ENCODE results near the gene ATG13.
"Not testable (repeated sequence)": the region's sequence is repeated elsewhere in the genome, so short reads cannot be mapped to it uniquely, and the experiment has no call there.

ATG13 gene

GRCh38 chr11:46711303-46711702 is 94.0 kb downstream of the ATG13 start:
- no peak for TF ChIP-seq CTCF (IDR thresholded peaks at IDR 0.05; ENCODE audit: poor library complexity, severe bottlenecking)
- no peak for ATAC-seq (ENCODE audit: low read depth)
- H3K27ac ChIP-seq (ENCODE audit: poor library complexity, severe bottlenecking), result peak overlapping the region; percentile 1

GRCh38 chr11:46712874-46713576 is 95.7 kb downstream of the ATG13 start:
- Histone ChIP-seq H3K9me3 (ENCODE audit: severe bottlenecking) (no peaks in the 10 kb centered on the region), H3K4me1 (ENCODE audit: insufficient read depth, poor library complexity, severe bottlenecking) (peaks cover 12% of the 10 kb centered on the region), H3K27me3 (ENCODE audit: insufficient read depth, poor library complexity, severe bottlenecking) (no peaks in the 10 kb centered on the region), H3K36me3 (ENCODE audit: low read depth) (0 out of 2 replicates have a peak, but pooled peaks cover 4% of the 10 kb centered on the region), H3K27ac (ENCODE audit: poor library complexity, severe bottlenecking) (no peak overlapping the region), H3K4me3 (ENCODE audit: severe bottlenecking) (no peak overlapping the region)
- TF ChIP-seq CTCF (IDR thresholded peaks at IDR 0.05; ENCODE audit: poor library complexity, severe bottlenecking), result no peak
- ATAC-seq (ENCODE audit: low read depth) (no peak), DNase-seq (ENCODE audit: low spot score) (no peak)

More at GRCh38 chr11:46711303-46711702, 94.0 kb downstream of the ATG13 start:
- no peak for DNase-seq (ENCODE audit: low spot score)
- Histone ChIP-seq H3K27me3 (ENCODE audit: insufficient read depth, poor library complexity, severe bottlenecking) (no peaks in the 10 kb centered on the region), H3K36me3 (ENCODE audit: low read depth) (0 out of 2 replicates have a peak, but pooled peaks cover 4% of the 10 kb centered on the region), H3K9me3 (ENCODE audit: severe bottlenecking) (no peaks in the 10 kb centered on the region), H3K4me3 (ENCODE audit: severe bottlenecking) (no peak overlapping the region), H3K4me1 (ENCODE audit: insufficient read depth, poor library complexity, severe bottlenecking) (peaks cover 7% of the 10 kb centered on the region)

- not testable (repeated sequence) for H3K27ac ChIP-seq (ENCODE audit: poor library complexity, severe bottlenecking)
Observed at GRCh38 chr11:46717825-46718154, 100.4 kb downstream of the ATG13 start.

DNA sequence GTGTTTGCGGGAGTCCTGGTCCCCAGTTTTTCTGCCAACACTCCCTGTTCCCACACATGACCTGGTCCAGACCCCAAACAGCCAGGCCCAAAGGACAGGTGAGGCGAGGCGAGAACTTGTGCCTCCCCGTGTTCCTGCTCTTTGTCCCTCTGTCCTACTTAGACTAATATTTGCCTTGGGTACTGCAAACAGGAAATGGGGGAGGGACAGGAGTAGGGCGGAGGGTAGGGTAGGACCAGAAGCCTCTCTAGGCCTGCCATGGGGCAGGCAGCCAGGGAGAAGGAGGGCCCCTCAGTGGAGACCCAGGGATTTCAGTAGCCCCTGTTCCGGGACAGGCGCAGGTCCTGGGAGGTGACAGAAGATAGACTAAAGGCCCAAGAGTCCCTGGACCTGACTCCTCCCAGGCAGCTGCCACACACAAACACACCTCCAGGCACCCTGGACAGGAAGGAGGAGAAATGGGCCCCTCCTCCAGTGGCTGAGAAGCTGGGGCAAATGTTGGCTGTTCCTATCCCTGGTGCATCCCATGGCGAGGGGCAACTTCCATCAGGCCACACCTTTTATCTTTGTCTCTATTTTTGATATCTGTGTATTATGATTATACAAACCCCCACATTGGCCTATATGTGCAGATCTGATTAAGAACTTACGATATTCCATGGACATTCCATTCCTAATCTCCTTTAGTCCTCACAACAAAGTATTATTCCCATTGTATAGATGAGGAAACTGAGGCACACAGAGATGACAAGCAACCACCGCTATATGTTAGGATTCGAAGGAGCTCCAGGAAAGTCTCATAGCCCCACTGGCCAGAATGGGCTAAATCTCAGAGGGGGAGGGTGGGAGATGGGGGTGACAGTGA is 101.0 kb downstream of the ATG13 start:
- Histone ChIP-seq H3K4me3 (ENCODE audit: severe bottlenecking) (no peak overlapping the region), H3K27me3 (ENCODE audit: insufficient read depth, poor library complexity, severe bottlenecking) (no peaks in the 10 kb centered on the region), H3K36me3 (ENCODE audit: low read depth) (no peaks in the 10 kb centered on the region), H3K4me1 (ENCODE audit: insufficient read depth, poor library complexity, severe bottlenecking) (peaks cover 14% of the 10 kb centered on the region), H3K27ac (ENCODE audit: poor library complexity, severe bottlenecking) (no peak overlapping the region), H3K9me3 (ENCODE audit: severe bottlenecking) (no peaks in the 10 kb centered on the region)
- no peak for TF ChIP-seq CTCF (IDR thresholded peaks at IDR 0.05; ENCODE audit: poor library complexity, severe bottlenecking)
- ATAC-seq (ENCODE audit: low read depth) (peak; percentile 48; the same call in 2 of the 3 replicates), DNase-seq (ENCODE audit: low spot score) (no peak)

More at GRCh38 chr11:46717825-46718154, 100.4 kb downstream of the ATG13 start:
- H3K4me1 ChIP-seq (ENCODE audit: insufficient read depth, poor library complexity, severe bottlenecking), result peaks cover 14% of the 10 kb centered on the region
- H3K27me3 ChIP-seq (ENCODE audit: insufficient read depth, poor library complexity, severe bottlenecking); DNase-seq (ENCODE audit: low spot score); ATAC-seq (ENCODE audit: low read depth); H3K4me3 ChIP-seq (ENCODE audit: severe bottlenecking); H3K9me3 ChIP-seq (ENCODE audit: severe bottlenecking); H3K36me3 ChIP-seq (ENCODE audit: low read depth): not testable (repeated sequence)

GRCh38 chr11:46719048-46719542 is 101.7 kb downstream of the ATG13 start, which contains the start of gene F2:
Gene F2 (plus strand): TSS chr11:46719213. CDS start chr11:46719236, 23 bp downstream.
- no peak for DNase-seq (ENCODE audit: low spot score)
- no peaks in the 10 kb centered on the region for H3K27me3 ChIP-seq (ENCODE audit: insufficient read depth, poor library complexity, severe bottlenecking)
- TF ChIP-seq CTCF (IDR thresholded peaks at IDR 0.05; ENCODE audit: poor library complexity, severe bottlenecking), result no peak
- H3K27ac ChIP-seq (ENCODE audit: poor library complexity, severe bottlenecking), result no peak within 1 kb of the TSS
- no peaks in the 10 kb centered on the region for H3K36me3 ChIP-seq (ENCODE audit: low read depth)
- no peak for ATAC-seq (ENCODE audit: low read depth)
- no peak within 1 kb of the TSS for H3K4me3 ChIP-seq (ENCODE audit: severe bottlenecking)
- no peaks in the 10 kb centered on the region for H3K9me3 ChIP-seq (ENCODE audit: severe bottlenecking)
- peaks cover 14% of the 10 kb centered on the region for H3K4me1 ChIP-seq (ENCODE audit: insufficient read depth, poor library complexity, severe bottlenecking)
